Measurements from ENCODE around the gene SOBP.

DNA sequence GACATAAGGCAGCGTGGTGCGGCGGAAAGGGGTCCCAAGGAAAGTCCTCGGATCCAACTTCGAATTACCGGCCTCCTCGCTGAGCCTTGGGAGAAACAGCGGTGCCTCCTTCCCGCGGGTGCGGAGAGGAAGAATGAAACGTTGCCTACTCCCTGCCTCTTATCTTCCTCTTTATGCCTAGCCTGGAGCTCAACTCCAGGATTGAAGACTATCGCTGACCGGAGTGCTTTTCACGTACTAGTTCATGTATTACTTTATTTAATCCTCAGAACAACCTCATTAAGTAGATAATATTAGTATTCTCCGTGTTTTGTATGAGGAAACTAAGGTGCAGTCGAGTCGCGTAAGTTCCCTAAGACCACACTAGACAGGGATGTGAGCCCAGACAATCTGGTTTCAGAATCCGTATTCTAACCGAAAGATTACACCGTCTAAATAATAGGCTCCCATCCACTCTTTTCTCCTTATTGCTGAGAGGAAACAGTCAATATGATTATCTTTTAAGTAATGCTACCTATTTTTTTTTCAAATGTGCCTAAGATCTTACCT lies 29.8 kb upstream of the SOBP start:
- no peak for TF ChIP-seq JUNB (IDR thresholded peaks at IDR 0.05; ENCODE audit: unreplicated experiment)
- TF ChIP-seq, protein P1, sequence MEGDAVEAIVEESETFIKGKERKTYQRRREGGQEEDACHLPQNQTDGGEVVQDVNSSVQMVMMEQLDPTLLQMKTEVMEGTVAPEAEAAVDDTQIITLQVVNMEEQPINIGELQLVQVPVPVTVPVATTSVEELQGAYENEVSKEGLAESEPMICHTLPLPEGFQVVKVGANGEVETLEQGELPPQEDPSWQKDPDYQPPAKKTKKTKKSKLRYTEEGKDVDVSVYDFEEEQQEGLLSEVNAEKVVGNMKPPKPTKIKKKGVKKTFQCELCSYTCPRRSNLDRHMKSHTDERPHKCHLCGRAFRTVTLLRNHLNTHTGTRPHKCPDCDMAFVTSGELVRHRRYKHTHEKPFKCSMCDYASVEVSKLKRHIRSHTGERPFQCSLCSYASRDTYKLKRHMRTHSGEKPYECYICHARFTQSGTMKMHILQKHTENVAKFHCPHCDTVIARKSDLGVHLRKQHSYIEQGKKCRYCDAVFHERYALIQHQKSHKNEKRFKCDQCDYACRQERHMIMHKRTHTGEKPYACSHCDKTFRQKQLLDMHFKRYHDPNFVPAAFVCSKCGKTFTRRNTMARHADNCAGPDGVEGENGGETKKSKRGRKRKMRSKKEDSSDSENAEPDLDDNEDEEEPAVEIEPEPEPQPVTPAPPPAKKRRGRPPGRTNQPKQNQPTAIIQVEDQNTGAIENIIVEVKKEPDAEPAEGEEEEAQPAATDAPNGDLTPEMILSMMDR (conservative IDR thresholded peaks at IDR 0.05; ENCODE audit: low read depth in 2 of 2), result no peak
- no peak for TF ChIP-seq POLR2AphosphoS5 (IDR thresholded peaks at IDR 0.05; ENCODE audit: low read depth)
- no peak for TF ChIP-seq EZH2 (IDR thresholded peaks at IDR 0.05; ENCODE audit: low read depth, unreplicated experiment)
- TF ChIP-seq, protein P2, sequence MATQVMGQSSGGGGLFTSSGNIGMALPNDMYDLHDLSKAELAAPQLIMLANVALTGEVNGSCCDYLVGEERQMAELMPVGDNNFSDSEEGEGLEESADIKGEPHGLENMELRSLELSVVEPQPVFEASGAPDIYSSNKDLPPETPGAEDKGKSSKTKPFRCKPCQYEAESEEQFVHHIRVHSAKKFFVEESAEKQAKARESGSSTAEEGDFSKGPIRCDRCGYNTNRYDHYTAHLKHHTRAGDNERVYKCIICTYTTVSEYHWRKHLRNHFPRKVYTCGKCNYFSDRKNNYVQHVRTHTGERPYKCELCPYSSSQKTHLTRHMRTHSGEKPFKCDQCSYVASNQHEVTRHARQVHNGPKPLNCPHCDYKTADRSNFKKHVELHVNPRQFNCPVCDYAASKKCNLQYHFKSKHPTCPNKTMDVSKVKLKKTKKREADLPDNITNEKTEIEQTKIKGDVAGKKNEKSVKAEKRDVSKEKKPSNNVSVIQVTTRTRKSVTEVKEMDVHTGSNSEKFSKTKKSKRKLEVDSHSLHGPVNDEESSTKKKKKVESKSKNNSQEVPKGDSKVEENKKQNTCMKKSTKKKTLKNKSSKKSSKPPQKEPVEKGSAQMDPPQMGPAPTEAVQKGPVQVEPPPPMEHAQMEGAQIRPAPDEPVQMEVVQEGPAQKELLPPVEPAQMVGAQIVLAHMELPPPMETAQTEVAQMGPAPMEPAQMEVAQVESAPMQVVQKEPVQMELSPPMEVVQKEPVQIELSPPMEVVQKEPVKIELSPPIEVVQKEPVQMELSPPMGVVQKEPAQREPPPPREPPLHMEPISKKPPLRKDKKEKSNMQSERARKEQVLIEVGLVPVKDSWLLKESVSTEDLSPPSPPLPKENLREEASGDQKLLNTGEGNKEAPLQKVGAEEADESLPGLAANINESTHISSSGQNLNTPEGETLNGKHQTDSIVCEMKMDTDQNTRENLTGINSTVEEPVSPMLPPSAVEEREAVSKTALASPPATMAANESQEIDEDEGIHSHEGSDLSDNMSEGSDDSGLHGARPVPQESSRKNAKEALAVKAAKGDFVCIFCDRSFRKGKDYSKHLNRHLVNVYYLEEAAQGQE (IDR thresholded peaks at IDR 0.05; ENCODE audit: unreplicated experiment), result no peak
- no peak for TF ChIP-seq ZNF331 (CRISPR knock-in tag; IDR thresholded peaks at IDR 0.05; ENCODE audit: low read depth)
- TF ChIP-seq EZH2phosphoT487 (IDR thresholded peaks at IDR 0.05; ENCODE audit: unreplicated experiment), result no peak
- TF ChIP-seq CREB1 (CRISPR knock-in tag; IDR thresholded peaks at IDR 0.05; ENCODE audit: low read depth), result no peak
- TF ChIP-seq STAT1 (IDR thresholded peaks at IDR 0.05; ENCODE audit: unreplicated experiment), result no peak
- no peak for TF ChIP-seq ZNF114 (CRISPR knock-in tag; IDR thresholded peaks at IDR 0.05)
- TF ChIP-seq NANOG (IDR thresholded peaks at IDR 0.05; ENCODE audit: borderline replicate concordance), result no peak
- TF ChIP-seq, protein P3, sequence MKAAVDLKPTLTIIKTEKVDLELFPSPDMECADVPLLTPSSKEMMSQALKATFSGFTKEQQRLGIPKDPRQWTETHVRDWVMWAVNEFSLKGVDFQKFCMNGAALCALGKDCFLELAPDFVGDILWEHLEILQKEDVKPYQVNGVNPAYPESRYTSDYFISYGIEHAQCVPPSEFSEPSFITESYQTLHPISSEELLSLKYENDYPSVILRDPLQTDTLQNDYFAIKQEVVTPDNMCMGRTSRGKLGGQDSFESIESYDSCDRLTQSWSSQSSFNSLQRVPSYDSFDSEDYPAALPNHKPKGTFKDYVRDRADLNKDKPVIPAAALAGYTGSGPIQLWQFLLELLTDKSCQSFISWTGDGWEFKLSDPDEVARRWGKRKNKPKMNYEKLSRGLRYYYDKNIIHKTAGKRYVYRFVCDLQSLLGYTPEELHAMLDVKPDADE (IDR thresholded peaks at IDR 0.05), result no peak
- TF ChIP-seq, protein P4, sequence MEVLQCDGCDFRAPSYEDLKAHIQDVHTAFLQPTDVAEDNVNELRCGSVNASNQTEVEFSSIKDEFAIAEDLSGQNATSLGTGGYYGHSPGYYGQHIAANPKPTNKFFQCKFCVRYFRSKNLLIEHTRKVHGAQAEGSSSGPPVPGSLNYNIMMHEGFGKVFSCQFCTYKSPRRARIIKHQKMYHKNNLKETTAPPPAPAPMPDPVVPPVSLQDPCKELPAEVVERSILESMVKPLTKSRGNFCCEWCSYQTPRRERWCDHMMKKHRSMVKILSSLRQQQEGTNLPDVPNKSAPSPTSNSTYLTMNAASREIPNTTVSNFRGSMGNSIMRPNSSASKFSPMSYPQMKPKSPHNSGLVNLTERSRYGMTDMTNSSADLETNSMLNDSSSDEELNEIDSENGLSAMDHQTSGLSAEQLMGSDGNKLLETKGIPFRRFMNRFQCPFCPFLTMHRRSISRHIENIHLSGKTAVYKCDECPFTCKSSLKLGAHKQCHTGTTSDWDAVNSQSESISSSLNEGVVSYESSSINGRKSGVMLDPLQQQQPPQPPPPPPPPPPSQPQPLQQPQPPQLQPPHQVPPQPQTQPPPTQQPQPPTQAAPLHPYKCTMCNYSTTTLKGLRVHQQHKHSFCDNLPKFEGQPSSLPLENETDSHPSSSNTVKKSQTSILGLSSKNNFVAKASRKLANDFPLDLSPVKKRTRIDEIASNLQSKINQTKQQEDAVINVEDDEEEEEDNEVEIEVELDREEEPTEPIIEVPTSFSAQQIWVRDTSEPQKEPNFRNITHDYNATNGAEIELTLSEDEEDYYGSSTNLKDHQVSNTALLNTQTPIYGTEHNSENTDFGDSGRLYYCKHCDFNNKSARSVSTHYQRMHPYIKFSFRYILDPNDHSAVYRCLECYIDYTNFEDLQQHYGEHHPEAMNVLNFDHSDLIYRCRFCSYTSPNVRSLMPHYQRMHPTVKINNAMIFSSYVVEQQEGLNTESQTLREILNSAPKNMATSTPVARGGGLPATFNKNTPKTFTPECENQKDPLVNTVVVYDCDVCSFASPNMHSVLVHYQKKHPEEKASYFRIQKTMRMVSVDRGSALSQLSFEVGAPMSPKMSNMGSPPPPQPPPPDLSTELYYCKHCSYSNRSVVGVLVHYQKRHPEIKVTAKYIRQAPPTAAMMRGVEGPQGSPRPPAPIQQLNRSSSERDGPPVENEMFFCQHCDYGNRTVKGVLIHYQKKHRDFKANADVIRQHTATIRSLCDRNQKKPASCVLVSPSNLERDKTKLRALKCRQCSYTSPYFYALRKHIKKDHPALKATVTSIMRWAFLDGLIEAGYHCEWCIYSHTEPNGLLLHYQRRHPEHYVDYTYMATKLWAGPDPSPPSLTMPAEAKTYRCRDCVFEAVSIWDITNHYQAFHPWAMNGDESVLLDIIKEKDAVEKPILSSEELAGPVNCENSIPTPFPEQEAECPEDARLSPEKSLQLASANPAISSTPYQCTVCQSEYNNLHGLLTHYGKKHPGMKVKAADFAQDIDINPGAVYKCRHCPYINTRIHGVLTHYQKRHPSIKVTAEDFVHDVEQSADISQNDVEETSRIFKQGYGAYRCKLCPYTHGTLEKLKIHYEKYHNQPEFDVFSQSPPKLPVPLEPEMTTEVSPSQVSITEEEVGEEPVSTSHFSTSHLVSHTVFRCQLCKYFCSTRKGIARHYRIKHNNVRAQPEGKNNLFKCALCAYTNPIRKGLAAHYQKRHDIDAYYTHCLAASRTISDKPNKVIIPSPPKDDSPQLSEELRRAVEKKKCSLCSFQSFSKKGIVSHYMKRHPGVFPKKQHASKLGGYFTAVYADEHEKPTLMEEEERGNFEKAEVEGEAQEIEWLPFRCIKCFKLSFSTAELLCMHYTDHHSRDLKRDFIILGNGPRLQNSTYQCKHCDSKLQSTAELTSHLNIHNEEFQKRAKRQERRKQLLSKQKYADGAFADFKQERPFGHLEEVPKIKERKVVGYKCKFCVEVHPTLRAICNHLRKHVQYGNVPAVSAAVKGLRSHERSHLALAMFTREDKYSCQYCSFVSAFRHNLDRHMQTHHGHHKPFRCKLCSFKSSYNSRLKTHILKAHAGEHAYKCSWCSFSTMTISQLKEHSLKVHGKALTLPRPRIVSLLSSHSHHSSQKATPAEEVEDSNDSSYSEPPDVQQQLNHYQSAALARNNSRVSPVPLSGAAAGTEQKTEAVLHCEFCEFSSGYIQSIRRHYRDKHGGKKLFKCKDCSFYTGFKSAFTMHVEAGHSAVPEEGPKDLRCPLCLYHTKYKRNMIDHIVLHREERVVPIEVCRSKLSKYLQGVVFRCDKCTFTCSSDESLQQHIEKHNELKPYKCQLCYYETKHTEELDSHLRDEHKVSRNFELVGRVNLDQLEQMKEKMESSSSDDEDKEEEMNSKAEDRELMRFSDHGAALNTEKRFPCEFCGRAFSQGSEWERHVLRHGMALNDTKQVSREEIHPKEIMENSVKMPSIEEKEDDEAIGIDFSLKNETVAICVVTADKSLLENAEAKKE (CRISPR knock-in tag; IDR thresholded peaks at IDR 0.05), result no peak
